Neural cell (in vitro differentiated cells): ENCODE data around the gene INPP4B. TPM values are rescaled to one million over a fixed set of nuclear protein-coding genes. Genes with fewer than 3 reads are reported as not detected.

Experiments
- H2AFZ ChIP-seq: fragments of 200-600, 300-800 bp; sonication (generic), shearing (Covaris generic); 2 replicates; pipeline ENCODE4 v1.6.0; 2014; ENCODE audit warnings: low read depth, mild to moderate bottlenecking, antibody characterized with exemption, low read length, moderate library complexity
- H3F3A ChIP-seq: fragments of 200-600 bp; shearing (Covaris generic); 2 replicates; pipeline ENCODE4 v1.6.1; 2016; ENCODE audit warnings: mild to moderate bottlenecking, moderate library complexity, mixed read lengths, antibody characterized with exemption, low read length; ENCODE audit not compliant: insufficient read depth, poor library complexity, severe bottlenecking
- H3K27ac ChIP-seq: fragments of 200-600, 300-800 bp; sonication (generic), shearing (Covaris generic); 2 replicates; pipeline ENCODE4 v1.5.1; 2014; ENCODE audit warnings: mild to moderate bottlenecking, low read length, moderate library complexity
- H3K27me3 ChIP-seq: fragments of 300-800, 200-600 bp; sonication (generic), shearing (Covaris generic); 2 replicates; pipeline ENCODE4 v1.6.0; 2014; ENCODE audit warnings: mild to moderate bottlenecking, low read depth, low read length, moderate library complexity; ENCODE audit not compliant: insufficient read depth
- H3K36me3 ChIP-seq: fragments of 300-800, 200-600 bp; sonication (generic), shearing (Covaris generic); 2 replicates; pipeline ENCODE4 v1.5.1; 2014; ENCODE audit warnings: mild to moderate bottlenecking, antibody characterized with exemption, low read length, moderate library complexity; ENCODE audit not compliant: insufficient read depth
- H3K4me2 ChIP-seq: fragments of 300-800, 200-600 bp; sonication (generic), shearing (Covaris generic); 2 replicates; pipeline ENCODE4 v1.6.0; 2014; ENCODE audit warnings: mild to moderate bottlenecking, low read length
- H3K4me3 ChIP-seq: fragments of 300-800, 200-600 bp; sonication (generic), shearing (Covaris generic); 2 replicates; pipeline ENCODE4 v1.5.1; 2014; ENCODE audit warnings: mild to moderate bottlenecking, low read length, moderate library complexity
- H3K79me2 ChIP-seq: fragments of 200-600 bp; shearing (Covaris generic); replicated peaks from 2 replicates; pipeline ENCODE4 v1.6.0; 2014; ENCODE audit warnings: mild to moderate bottlenecking, low read length, moderate library complexity; ENCODE audit not compliant: insufficient read depth
- H3K9ac ChIP-seq: fragments of 300-800, 200-600 bp; sonication (generic), shearing (Covaris generic); 2 replicates; pipeline ENCODE4 v1.6.1; 2016; ENCODE audit warnings: mild to moderate bottlenecking, low read length, mixed read lengths
- H3K9me2 ChIP-seq: fragments of 200-600 bp; shearing (Covaris generic); 2 replicates; pipeline ENCODE4 v1.6.1; 2016; ENCODE audit warnings: mild to moderate bottlenecking, low read length, mixed read lengths; ENCODE audit not compliant: insufficient read depth
- H3K9me3 ChIP-seq: fragments of 200-600, 300-800 bp; sonication (generic), shearing (Covaris generic); 2 replicates; pipeline ENCODE4 v1.6.1; 2016; ENCODE audit warnings: mild to moderate bottlenecking, mixed run types, low read length, moderate library complexity, mixed read lengths
- H4K20me1 ChIP-seq: fragments of 200-600 bp; shearing (Covaris generic); 2 replicates; pipeline ENCODE4 v1.6.1; 2016; ENCODE audit warnings: mild to moderate bottlenecking, mixed run types; ENCODE audit not compliant: insufficient read depth
- EP300 ChIP-seq: fragments of 450-650 bp; conservative IDR thresholded peaks from 2 replicates; pipeline ENCODE4 v1.6.1; 2014; ENCODE audit warnings: antibody characterized with exemption, mild to moderate bottlenecking, moderate library complexity; ENCODE audit not compliant: poor library complexity, severe bottlenecking
- EZH2 ChIP-seq: fragments of 200-600, 300-800 bp; shearing (Covaris generic), sonication (generic); IDR thresholded peaks from 2 replicates; pipeline ENCODE4 v1.6.1; 2014; ENCODE audit warnings: antibody characterized with exemption, low read length, borderline replicate concordance, mild to moderate bottlenecking; ENCODE audit not compliant: insufficient read depth, poor library complexity, severe bottlenecking
- MXI1 ChIP-seq: fragments of 450-650 bp; conservative IDR thresholded peaks from 2 replicates; pipeline ENCODE4 v1.6.1; 2014; ENCODE audit warnings: antibody characterized with exemption, mild to moderate bottlenecking; ENCODE audit not compliant: poor library complexity, severe bottlenecking
- POLR2AphosphoS5 ChIP-seq: IDR thresholded peaks from 2 replicates; pipeline ENCODE4 v1.6.1; 2012
- RAD21 ChIP-seq: fragments of 450-650 bp; conservative IDR thresholded peaks from 2 replicates; pipeline ENCODE4 v1.6.1; 2014; ENCODE audit warnings: antibody characterized with exemption, mild to moderate bottlenecking, moderate library complexity
- SMC3 ChIP-seq: fragments of 450-650 bp; conservative IDR thresholded peaks from 2 replicates; pipeline ENCODE4 v1.6.1; 2014; ENCODE audit warnings: antibody characterized with exemption, mild to moderate bottlenecking, moderate library complexity; ENCODE audit not compliant: poor library complexity
- TAF1 ChIP-seq: IDR thresholded peaks from 2 replicates; pipeline ENCODE4 v1.6.1; 2012; ENCODE audit warnings: low read depth
- polyA plus RNA-seq: library from polyadenylated mRNA; depleted of rRNA; stranded (reverse); fragments of >200 nt; gene quantifications from 2 replicates; pipeline ENCODE4 v1.2.3, GENCODE V29; 2014
- TF ChIP-seq, protein P1 (sequence below): fragments of 450-650 bp; IDR thresholded peaks from 2 replicates; pipeline ENCODE4 v1.5.1; 2014; ENCODE audit warnings: antibody characterized with exemption, mild to moderate bottlenecking, moderate library complexity; ENCODE audit not compliant: poor library complexity, severe bottlenecking
- TF ChIP-seq, protein P2 (sequence below): IDR thresholded peaks from 2 replicates; pipeline ENCODE4 v1.6.1; 2012; ENCODE audit warnings: borderline replicate concordance

Gene INPP4B
- polyA plus RNA-seq, 1 donor from 2014 or later = 0.30 TPM

DNA sequence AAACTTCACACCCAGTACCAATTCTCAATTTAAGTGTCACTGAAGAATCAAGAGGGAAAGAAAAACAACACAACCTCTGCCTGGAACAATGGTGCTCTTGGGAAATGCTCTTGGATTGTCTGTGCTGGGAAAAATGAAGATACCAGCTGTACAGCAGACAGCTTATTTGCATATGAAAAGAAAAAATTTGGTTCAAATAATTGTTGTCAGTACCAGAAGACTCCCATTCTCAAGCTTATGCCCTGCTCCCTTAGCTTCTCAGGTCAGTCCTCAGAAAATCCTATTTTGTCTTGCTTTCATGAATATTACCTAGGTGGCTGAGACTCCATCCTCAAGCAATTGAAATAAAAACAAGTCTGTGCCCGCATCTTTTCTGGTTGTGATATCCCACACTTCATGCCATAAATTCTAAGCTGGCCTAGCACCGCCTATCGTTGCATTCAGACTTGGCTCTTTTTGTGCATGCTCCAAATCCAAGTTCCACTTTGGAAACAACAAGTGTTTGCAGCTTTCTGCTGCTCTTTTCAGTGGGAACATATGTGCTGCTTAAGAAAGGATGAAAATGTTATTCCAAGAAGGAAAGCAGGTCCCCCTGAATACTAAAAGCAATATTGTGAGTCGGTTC is 431.6 kb downstream of the INPP4B start:
- Histone ChIP-seq H3K4me3 (no peak overlapping the region), H3K27ac (no peak overlapping the region), H2AFZ (no peak overlapping the region), H3K79me2 (no peaks in the 10 kb centered on the region), H3K27me3 (no peaks in the 10 kb centered on the region), H3K36me3 (no peaks in the 10 kb centered on the region), H4K20me1 (no peaks in the 10 kb centered on the region), H3K9me3 (no peaks in the 10 kb centered on the region), H3K9ac (no peak overlapping the region), H3K9me2 (no peaks in the 10 kb centered on the region), H3F3A (no peaks in the 10 kb centered on the region), H3K4me2 (no peak overlapping the region)
- no peak for TF ChIP-seq EP300
- TF ChIP-seq, protein P1, sequence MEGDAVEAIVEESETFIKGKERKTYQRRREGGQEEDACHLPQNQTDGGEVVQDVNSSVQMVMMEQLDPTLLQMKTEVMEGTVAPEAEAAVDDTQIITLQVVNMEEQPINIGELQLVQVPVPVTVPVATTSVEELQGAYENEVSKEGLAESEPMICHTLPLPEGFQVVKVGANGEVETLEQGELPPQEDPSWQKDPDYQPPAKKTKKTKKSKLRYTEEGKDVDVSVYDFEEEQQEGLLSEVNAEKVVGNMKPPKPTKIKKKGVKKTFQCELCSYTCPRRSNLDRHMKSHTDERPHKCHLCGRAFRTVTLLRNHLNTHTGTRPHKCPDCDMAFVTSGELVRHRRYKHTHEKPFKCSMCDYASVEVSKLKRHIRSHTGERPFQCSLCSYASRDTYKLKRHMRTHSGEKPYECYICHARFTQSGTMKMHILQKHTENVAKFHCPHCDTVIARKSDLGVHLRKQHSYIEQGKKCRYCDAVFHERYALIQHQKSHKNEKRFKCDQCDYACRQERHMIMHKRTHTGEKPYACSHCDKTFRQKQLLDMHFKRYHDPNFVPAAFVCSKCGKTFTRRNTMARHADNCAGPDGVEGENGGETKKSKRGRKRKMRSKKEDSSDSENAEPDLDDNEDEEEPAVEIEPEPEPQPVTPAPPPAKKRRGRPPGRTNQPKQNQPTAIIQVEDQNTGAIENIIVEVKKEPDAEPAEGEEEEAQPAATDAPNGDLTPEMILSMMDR = no peak
- TF ChIP-seq EZH2 = no peak
- TF ChIP-seq, protein P2, sequence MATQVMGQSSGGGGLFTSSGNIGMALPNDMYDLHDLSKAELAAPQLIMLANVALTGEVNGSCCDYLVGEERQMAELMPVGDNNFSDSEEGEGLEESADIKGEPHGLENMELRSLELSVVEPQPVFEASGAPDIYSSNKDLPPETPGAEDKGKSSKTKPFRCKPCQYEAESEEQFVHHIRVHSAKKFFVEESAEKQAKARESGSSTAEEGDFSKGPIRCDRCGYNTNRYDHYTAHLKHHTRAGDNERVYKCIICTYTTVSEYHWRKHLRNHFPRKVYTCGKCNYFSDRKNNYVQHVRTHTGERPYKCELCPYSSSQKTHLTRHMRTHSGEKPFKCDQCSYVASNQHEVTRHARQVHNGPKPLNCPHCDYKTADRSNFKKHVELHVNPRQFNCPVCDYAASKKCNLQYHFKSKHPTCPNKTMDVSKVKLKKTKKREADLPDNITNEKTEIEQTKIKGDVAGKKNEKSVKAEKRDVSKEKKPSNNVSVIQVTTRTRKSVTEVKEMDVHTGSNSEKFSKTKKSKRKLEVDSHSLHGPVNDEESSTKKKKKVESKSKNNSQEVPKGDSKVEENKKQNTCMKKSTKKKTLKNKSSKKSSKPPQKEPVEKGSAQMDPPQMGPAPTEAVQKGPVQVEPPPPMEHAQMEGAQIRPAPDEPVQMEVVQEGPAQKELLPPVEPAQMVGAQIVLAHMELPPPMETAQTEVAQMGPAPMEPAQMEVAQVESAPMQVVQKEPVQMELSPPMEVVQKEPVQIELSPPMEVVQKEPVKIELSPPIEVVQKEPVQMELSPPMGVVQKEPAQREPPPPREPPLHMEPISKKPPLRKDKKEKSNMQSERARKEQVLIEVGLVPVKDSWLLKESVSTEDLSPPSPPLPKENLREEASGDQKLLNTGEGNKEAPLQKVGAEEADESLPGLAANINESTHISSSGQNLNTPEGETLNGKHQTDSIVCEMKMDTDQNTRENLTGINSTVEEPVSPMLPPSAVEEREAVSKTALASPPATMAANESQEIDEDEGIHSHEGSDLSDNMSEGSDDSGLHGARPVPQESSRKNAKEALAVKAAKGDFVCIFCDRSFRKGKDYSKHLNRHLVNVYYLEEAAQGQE = no peak
- TF ChIP-seq SMC3 = no peak
- TF ChIP-seq TAF1 = no peak
- TF ChIP-seq POLR2AphosphoS5 = no peak

DNA sequence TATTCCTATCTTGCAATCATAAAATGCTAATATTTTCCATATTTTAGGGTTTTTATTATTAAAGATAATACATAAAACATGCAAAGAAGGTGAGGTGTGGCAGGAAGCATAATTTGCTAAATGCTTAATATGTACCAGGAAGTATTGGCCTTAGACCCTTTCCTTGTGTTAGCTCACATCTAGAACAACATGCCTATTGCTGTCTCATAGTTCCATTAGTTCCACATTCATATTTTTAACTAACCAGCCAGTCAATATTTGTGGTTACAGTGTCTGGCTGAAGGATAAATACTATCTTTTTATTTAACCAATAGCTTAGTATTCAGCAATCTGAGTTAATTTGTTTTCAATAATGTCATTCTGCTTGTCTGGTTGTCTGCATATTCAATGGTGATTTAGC is 432.6 kb downstream of the INPP4B start:
- H3K9me3 ChIP-seq = no peaks in the 10 kb centered on the region
- no peak overlapping the region for H2AFZ ChIP-seq
- no peak overlapping the region for H3K4me2 ChIP-seq

More for the DNA sequence above, 432.6 kb downstream of the INPP4B start:
- Histone ChIP-seq H3K9ac (no peak overlapping the region), H3K4me3 (no peak overlapping the region), H3K27me3 (no peaks in the 10 kb centered on the region), H3K27ac (no peak overlapping the region), H4K20me1 (no peaks in the 10 kb centered on the region), H3F3A (no peaks in the 10 kb centered on the region), H3K79me2 (no peaks in the 10 kb centered on the region), H3K36me3 (no peaks in the 10 kb centered on the region), H3K9me2 (no peaks in the 10 kb centered on the region)
- no peak for TF ChIP-seq MXI1
- no peak for TF ChIP-seq SMC3
- TF ChIP-seq, protein P1 = no peak
- no peak for TF ChIP-seq EZH2
- TF ChIP-seq, protein P2 = no peak
- TF ChIP-seq TAF1 = no peak
- no peak for TF ChIP-seq POLR2AphosphoS5
- no peak for TF ChIP-seq EP300
- TF ChIP-seq RAD21 = no peak
